ENCODE measurements around the gene BUB3. TPM values are rescaled to one million over a fixed set of nuclear protein-coding genes. Genes with fewer than 3 reads are reported as not detected.
A peak's percentile ranks its signal among the peaks of the same experiment; 100 is the strongest.

Gene BUB3
- total and polyA plus RNA-seq, 2 of the 13 experiments (the other 11 are each of a cell fraction or from before 2014, with no cell fraction given): 174 to 188 TPM

GRCh38 chr10:123154092-123154710 is at the start of gene BUB3 (continued):
- TF ChIP-seq ZNF687 (CRISPR knock-in tag; IDR thresholded peaks at IDR 0.05) (peak; percentile 76; the same call in 1 of the 2 replicates), NCOA5 (CRISPR knock-in tag; IDR thresholded peaks at IDR 0.05) (no peak), ZNF446 (CRISPR knock-in tag; IDR thresholded peaks at IDR 0.05) (no peak), SRSF4 (IDR thresholded peaks at IDR 0.05; ENCODE audit: low read depth, low read length, poor library complexity, severe bottlenecking) (no peak), ZBTB26 (CRISPR knock-in tag; IDR thresholded peaks at IDR 0.05; ENCODE audit: borderline replicate concordance) (no peak), AHDC1 (CRISPR knock-in tag; IDR thresholded peaks at IDR 0.05; ENCODE audit: borderline replicate concordance) (0 out of 2 replicates have a peak, but pooled peaks have one; percentile 42), MBD4 (IDR thresholded peaks at IDR 0.05; ENCODE audit: borderline replicate concordance, low read length) (no peak), ZNF572 (CRISPR knock-in tag; IDR thresholded peaks at IDR 0.05) (no peak), NKX3-1 (CRISPR knock-in tag; IDR thresholded peaks at IDR 0.05) (no peak), ZNF776 (CRISPR knock-in tag; IDR thresholded peaks at IDR 0.05) (no peak), REL (CRISPR knock-in tag; conservative IDR thresholded peaks at IDR 0.05) (0 out of 2 replicates have a peak, but pooled peaks have one; percentile 22), SMC3 (IDR thresholded peaks at IDR 0.05; ENCODE audit: low read length) (no peak)
- TF ChIP-seq, protein P1, sequence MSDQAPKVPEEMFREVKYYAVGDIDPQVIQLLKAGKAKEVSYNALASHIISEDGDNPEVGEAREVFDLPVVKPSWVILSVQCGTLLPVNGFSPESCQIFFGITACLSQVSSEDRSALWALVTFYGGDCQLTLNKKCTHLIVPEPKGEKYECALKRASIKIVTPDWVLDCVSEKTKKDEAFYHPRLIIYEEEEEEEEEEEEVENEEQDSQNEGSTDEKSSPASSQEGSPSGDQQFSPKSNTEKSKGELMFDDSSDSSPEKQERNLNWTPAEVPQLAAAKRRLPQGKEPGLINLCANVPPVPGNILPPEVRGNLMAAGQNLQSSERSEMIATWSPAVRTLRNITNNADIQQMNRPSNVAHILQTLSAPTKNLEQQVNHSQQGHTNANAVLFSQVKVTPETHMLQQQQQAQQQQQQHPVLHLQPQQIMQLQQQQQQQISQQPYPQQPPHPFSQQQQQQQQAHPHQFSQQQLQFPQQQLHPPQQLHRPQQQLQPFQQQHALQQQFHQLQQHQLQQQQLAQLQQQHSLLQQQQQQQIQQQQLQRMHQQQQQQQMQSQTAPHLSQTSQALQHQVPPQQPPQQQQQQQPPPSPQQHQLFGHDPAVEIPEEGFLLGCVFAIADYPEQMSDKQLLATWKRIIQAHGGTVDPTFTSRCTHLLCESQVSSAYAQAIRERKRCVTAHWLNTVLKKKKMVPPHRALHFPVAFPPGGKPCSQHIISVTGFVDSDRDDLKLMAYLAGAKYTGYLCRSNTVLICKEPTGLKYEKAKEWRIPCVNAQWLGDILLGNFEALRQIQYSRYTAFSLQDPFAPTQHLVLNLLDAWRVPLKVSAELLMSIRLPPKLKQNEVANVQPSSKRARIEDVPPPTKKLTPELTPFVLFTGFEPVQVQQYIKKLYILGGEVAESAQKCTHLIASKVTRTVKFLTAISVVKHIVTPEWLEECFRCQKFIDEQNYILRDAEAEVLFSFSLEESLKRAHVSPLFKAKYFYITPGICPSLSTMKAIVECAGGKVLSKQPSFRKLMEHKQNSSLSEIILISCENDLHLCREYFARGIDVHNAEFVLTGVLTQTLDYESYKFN (CRISPR knock-in tag; conservative IDR thresholded peaks at IDR 0.05): no peak

Measured in HepG2 (cell line).